Measurements from ENCODE around the gene BCCIP.

The BCCIP gene

GRCh38 chr10:125822878-125823662 is at the start of gene BCCIP, which contains the start of gene UROS:
Gene BCCIP, plus strand, starts transcription at chr10:125823546. Its CDS starts 12 bp downstream, at chr10:125823558.
Gene UROS, minus strand, starts transcription at chr10:125823258. Its CDS starts 6,759 bp downstream, at chr10:125816499.
- peak; percentile 74 to 85 for DNase-seq

DNA sequence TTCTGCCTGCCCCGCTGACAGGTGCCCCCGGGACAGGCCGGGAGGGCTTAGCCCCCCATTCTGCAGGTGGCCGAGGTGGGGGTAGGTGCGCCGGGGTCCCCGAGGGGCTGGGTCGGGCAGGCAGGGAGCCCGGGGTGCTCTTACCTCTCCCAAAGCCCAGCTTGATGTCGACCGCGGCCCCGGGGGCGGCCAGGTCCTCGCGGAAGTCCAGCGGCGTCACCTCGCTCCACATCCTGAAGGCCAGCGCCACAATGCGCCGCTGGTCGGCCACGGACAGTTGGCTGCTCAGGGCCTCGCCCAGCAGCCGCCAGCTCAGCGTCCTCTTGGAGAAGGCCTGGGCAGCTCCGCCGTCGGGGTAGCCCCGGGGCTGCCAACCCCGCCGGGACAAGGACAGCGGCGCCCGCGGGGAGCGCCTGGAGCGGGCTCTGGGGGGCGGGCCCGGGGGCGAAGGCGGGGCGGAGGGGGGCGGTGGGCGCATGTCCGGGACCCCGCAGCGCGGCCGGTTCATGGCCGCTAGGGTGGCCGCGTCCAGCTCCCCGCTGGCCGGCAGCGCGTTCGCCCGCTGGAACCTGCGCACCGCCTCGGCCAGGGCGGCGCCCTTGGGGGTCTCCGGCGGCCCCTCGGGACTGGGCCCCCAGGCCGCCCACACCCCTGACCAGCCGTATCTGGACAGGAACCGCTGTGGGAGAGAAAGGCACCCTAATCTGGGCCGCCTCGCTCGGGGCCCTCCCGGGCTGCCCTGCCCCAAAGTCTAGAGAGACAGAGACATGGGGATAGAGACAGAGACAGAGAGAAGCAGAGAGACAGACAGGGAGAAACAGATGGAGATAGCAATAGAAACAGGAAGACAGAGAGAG is 49.4 kb upstream of the BCCIP start:
- DNase-seq: no peak

- no peak for DNase-seq
Observed at GRCh38 chr10:125774581-125775191, 48.7 kb upstream of the BCCIP start.

- no peak for DNase-seq
Observed at GRCh38 chr10:125775491-125776106, 47.7 kb upstream of the BCCIP start, which contains the start of gene MMP21. Gene MMP21, minus strand, starts transcription at chr10:125775821. Its CDS starts 0 bp downstream, at chr10:125775821.

DNA sequence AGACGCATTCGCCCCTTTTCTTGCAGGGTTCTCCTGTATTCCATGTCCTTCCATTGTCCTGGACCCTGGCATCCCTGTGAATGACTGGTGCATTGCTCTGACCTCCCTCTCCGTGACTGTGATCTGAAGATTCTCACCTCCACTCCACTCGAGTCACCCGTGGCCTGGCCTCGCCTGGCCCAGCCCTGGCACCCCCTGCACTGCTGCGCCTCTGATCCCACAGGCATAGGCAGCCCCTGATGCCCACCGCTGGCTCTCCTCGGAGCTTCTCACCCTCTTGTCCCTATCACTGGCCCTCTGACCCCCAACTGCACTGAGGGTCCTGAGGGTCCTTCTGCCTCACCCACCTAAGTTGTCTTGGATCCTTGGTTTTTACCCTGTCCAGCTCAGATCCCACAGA is 45.5 kb upstream of the BCCIP start:
- no peak for DNase-seq

DNA sequence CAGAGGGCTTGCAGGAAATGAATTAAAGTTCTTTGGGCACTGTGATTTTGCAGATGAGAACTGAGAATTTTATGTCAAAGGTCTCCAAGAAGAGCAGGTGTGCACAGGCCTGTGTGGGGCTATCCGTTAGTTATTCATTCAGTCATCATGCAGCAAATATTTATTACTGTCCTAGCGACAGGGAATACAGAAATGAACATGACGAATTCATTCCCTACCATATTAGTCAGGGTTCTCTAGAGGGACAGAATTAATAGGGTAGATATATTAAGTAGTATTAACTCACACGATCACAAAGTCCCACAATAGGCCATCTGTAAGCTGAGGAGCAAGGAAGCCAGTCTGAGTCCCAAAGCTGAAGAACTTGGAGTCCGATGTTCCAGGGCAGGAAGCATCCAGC is 44.8 kb upstream of the BCCIP start:
- no peak for DNase-seq

GRCh38 chr10:125779403-125780327 is 43.7 kb upstream of the BCCIP start:
- DNase-seq: no peak

- DNase-seq: no peak
Observed at GRCh38 chr10:125781374-125781773, 42.0 kb upstream of the BCCIP start.

- DNase-seq: no peak
Observed at GRCh38 chr10:125782054-125782453, 41.3 kb upstream of the BCCIP start.

GRCh38 chr10:125782616-125783015 is 40.7 kb upstream of the BCCIP start:
- DNase-seq: no peak

GRCh38 chr10:125783408-125783807 is 39.9 kb upstream of the BCCIP start:
- DNase-seq: no peak

- DNase-seq: no peak
Observed at GRCh38 chr10:125783957-125784356, 39.4 kb upstream of the BCCIP start.

GRCh38 chr10:125785791-125786190 is 37.6 kb upstream of the BCCIP start:
- DNase-seq: no peak

DNA sequence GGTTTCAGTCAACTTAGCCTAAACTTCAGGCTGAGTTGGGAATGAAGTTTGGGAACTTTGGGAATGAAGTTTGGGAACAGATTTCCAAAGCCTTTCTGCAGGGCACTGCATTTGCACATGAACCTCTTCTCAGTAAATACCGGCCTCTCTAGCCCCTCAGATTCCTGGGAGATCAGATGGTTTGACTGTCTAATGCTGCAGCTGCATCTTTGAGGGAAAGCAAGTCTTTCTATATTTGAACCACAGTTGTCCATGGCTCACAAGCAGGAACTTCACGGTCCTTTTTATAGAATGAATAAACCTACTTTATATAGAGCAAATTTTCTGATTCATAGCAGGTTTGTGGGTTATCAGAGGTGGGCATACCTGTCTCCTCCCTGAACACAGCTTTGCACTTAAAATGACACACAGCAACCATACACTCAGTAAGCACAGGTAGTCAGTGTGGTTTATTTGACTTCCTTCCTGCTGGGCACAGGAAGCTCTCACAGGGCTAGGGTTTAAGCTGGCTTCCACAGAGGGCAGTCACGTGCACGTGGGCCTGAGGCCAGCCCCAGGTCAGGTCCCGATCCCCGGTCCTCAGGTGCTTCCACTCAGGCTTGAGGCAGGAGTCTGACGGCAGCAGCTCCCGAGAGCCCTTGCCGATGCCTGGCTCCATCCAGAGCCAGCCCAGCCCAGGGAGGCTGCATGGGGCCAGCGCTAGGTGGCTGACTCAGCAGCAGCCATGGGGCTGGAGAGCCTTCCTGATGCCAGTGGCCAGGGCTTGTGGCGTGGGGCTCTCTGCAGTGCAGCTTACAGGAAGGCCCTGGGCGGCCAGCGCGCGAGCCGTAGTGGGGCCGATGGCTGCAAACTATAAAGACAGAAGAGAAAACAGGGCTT is 35.0 kb upstream of the BCCIP start:
- no peak for DNase-seq

GRCh38 chr10:125792342-125793300 is 30.7 kb upstream of the BCCIP start:
- no peak for DNase-seq

DNA sequence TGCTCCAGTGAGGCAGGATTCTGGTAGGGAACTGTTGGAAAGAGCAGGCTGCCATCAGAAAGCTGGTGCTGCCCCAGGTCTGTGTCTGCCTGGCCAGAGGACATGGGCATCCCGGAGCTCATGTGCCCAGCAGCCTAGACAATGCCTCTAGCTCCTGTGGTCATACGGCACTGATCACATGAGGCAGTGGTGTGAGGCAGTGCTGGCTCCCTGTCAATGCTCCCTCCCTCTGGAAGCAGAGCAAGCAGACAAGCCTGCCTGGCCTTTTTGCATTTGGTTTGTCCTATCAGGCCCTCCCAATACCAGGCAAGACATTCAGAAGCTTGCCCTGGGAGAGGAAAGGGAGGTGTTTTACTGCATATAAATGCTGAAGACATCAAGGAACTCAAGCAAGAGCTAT is 28.2 kb upstream of the BCCIP start:
- no peak for DNase-seq

DNA sequence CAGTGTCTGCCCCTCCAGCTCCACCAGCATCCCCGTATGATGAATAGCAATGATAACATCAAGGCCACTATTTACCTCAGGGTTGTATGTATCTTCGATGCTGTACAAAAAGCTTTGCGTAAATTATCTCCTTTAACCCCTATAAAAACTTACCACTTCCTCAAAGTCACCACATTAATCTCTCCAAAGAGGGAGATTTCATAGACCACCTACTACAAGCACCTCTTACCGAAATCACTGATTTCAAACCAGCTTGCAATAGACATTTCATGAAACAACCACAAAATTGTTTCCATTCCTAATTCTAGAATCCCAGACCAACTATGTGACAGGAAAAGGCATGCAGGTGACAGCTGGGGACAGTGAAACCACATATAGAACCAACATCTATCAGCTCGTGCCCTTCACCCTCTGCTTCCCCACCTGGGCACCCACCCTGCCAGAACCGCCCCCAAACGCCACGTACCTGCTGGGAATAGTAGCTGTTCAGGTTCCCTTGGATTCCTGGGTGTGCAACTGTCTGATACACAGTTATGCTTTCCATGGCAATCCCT is 27.6 kb upstream of the BCCIP start:
- DNase-seq: no peak

GRCh38 chr10:125797424-125797823 is 25.9 kb upstream of the BCCIP start:
- DNase-seq: no peak

- no peak for DNase-seq
Observed at GRCh38 chr10:125797994-125798662, 25.2 kb upstream of the BCCIP start.
